Fibroblast of pulmonary artery (primary cell): ENCODE results near the gene SLC8A1.

ENCODE experiments used
- DNase-seq: peaks from one replicate; pipeline ENCODE4 v3.0.0-alpha.2; 2010; ENCODE audit warnings: low read depth
- H3K4me3 ChIP-seq: replicated peaks from 2 replicates; pipeline ENCODE4 v1.5.1; 2011; ENCODE audit warnings: low read depth, mild to moderate bottlenecking, control low read depth, low read length, moderate library complexity
- TF ChIP-seq, protein P1 (sequence below): IDR thresholded peaks from 2 replicates; pipeline ENCODE4 v1.5.1; 2011; ENCODE audit warnings: mild to moderate bottlenecking, control low read depth, low read length, inconsistent platforms; ENCODE audit errors: missing control alignments

The SLC8A1 gene

GRCh38 chr2:40380721-40381120, 71.2 kb downstream of the SLC8A1 start:
- H3K4me3 ChIP-seq = no peak overlapping the region
- DNase-seq = no peak
- TF ChIP-seq, protein P1, sequence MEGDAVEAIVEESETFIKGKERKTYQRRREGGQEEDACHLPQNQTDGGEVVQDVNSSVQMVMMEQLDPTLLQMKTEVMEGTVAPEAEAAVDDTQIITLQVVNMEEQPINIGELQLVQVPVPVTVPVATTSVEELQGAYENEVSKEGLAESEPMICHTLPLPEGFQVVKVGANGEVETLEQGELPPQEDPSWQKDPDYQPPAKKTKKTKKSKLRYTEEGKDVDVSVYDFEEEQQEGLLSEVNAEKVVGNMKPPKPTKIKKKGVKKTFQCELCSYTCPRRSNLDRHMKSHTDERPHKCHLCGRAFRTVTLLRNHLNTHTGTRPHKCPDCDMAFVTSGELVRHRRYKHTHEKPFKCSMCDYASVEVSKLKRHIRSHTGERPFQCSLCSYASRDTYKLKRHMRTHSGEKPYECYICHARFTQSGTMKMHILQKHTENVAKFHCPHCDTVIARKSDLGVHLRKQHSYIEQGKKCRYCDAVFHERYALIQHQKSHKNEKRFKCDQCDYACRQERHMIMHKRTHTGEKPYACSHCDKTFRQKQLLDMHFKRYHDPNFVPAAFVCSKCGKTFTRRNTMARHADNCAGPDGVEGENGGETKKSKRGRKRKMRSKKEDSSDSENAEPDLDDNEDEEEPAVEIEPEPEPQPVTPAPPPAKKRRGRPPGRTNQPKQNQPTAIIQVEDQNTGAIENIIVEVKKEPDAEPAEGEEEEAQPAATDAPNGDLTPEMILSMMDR = no peak

- no peak for DNase-seq
- TF ChIP-seq, protein P1 = no peak
- no peak overlapping the region for H3K4me3 ChIP-seq
Measured at GRCh38 chr2:40380041-40380440, 71.8 kb downstream of the SLC8A1 start.

- TF ChIP-seq, protein P1 = no peak
- H3K4me3 ChIP-seq = no peak overlapping the region
- DNase-seq = no peak
Measured at GRCh38 chr2:40374543-40375240, 77.2 kb downstream of the SLC8A1 start.

GRCh38 chr2:40373111-40373510, 78.8 kb downstream of the SLC8A1 start:
- no peak for DNase-seq
- TF ChIP-seq, protein P1 = no peak
- H3K4me3 ChIP-seq = no peak overlapping the region

- DNase-seq = peak; percentile 41
- no peak overlapping the region for H3K4me3 ChIP-seq
Measured at GRCh38 chr2:40372283-40372985, 79.5 kb downstream of the SLC8A1 start.

DNA sequence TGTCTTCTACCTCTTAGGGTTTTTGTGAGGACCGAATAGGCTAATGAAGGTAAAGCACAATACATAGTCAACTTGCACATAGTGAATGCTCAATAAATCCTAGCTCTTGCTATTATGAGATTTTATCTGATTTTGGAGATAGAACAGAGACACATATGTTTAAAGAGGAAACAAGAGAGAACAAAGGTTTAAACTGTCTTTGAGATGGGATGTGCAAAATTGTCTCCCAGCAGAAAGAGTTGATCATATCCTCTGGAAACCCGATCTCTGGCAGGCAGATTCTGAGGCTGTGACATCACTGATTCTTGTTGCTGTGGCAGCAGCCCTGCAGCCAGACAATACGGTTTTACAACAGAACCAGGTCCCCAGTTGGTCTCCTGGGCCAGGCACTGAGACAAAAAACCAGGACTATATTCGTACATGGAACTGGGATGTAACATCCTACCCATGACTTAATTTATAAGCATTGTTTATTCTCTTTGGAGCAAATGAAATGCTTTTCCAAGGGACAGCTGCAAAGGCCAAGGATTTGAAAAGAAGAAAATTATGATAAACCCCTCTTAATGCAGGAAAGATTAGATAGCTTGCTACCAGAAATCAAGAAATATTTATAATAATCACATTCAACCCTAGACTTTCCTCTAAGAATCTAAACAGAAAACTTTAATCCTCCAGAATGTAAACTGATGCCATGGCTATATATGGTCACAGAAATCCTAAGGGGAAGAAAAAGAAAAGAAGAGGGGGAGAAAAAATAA, 80.2 kb downstream of the SLC8A1 start:
- peak; percentile 71 for DNase-seq
- TF ChIP-seq, protein P1 = no peak
- no peak overlapping the region for H3K4me3 ChIP-seq

More at GRCh38 chr2:40372283-40372985, 79.5 kb downstream of the SLC8A1 start:
- TF ChIP-seq, protein P1 = no peak
